ENCODE data around the gene CIZ1.

- TF ChIP-seq SMC3 (IDR thresholded peaks at IDR 0.05; ENCODE audit: borderline replicate concordance, low read length) (peak; percentile 99), CBX3 (IDR thresholded peaks at IDR 0.05; ENCODE audit: borderline replicate concordance, low read depth) (no peak), EGR1 (IDR thresholded peaks at IDR 0.05; ENCODE audit: borderline replicate concordance in 1 of 2, low read depth in 2 of 2, low read length in 2 of 2) (no peak), NR2C2 (IDR thresholded peaks at IDR 0.05; ENCODE audit: borderline replicate concordance, control insufficient read depth, insufficient read length, low read depth) (no peak), CTCF (IDR thresholded peaks at IDR 0.05 in 2 of 3, conservative IDR thresholded peaks at IDR 0.05 in 1 of 3; ENCODE audit: control insufficient read depth in 2 of 3, extremely low read depth in 1 of 3, insufficient read depth in 1 of 3, low read depth in 3 of 3, low read length in 3 of 3) (peak; percentile 100; a peak in 5 of 6 replicates), JUND (IDR thresholded peaks at IDR 0.05; ENCODE audit: low read depth, low read length) (no peak), NRF1 (conservative IDR thresholded peaks at IDR 0.05; ENCODE audit: low read depth, low read length) (no peak), POLR2A (IDR thresholded peaks at IDR 0.05; ENCODE audit: low read depth, low read length) (peak; percentile 65), CHD2 (IDR thresholded peaks at IDR 0.05; ENCODE audit: borderline replicate concordance, low read depth, low read length) (no peak), TCF12 (IDR thresholded peaks at IDR 0.05; ENCODE audit: low read depth, low read length) (0 out of 2 replicates have a peak, but pooled peaks have one; percentile 15), KDM1A (IDR thresholded peaks at IDR 0.05; ENCODE audit: borderline replicate concordance) (no peak), RAD21 (IDR thresholded peaks at IDR 0.05; ENCODE audit: insufficient read depth, low read depth, low read length) (peak; percentile 99), TAF1 (IDR thresholded peaks at IDR 0.05; ENCODE audit: borderline replicate concordance, low read depth, low read length) (no peak), NFYB (IDR thresholded peaks at IDR 0.05; ENCODE audit: insufficient read depth, low read depth, low read length) (no peak)
These were observed 73.5 kb downstream of the CIZ1 start for GRCh38 chr9:128117613-128118471.
